Stomach (tissue), 4 donors: ENCODE measurements around the gene C1orf56.

Source experiments
- EP300 ChIP-seq: sonication (generic); formaldehyde crosslinking; IDR thresholded peaks from one replicate; pipeline ENCODE4 v1.6.1; 2017; ENCODE audit warnings: antibody characterized with exemption
- POLR2A ChIP-seq, 4 donors: fragments of 450-650 bp; IDR thresholded peaks; one replicate each; pipeline ENCODE4 v1.6.1; 2016; ENCODE audit warnings: antibody characterized with exemption in 4 of 4, control low read depth in 2 of 4, mild to moderate bottlenecking in 1 of 4, moderate library complexity in 1 of 4
- POLR2AphosphoS5 ChIP-seq, 3 donors: sonication (generic); formaldehyde crosslinking; IDR thresholded peaks; one replicate each; pipeline ENCODE4 v1.6.1; 2016; ENCODE audit warnings: antibody characterized with exemption in 3 of 3
- TF ChIP-seq, protein P1 (sequence below), 7 experiments: fragments of 450-650 bp in 4 of 7; fragments of 200-600 bp in 3 of 7; sonication (generic) in 3 of 7; IDR thresholded peaks; one replicate each; pipeline ENCODE4 v1.5.1; 2016 to 2019; ENCODE audit warnings: antibody characterized with exemption in 7 of 7, control low read depth in 2 of 7, mild to moderate bottlenecking in 1 of 7

DNA sequence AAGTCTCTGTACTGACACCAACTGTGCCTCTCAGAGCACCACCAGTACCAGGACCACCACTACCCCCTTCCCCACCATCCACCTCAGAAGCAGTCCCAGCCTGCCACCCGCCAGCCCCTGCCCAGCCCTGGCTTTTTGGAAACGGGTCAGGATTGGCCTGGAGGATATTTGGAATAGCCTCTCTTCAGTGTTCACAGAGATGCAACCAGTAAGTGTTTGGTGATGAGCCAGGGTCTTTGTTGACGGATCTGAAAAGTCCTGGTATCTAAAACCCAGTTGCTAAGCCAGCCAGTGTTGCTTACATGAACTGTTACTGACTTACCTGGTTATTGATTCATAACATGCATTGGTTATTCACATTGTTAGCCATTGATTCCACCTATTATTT lies 1.1 kb downstream of the C1orf56 start:
- TF ChIP-seq POLR2A (IDR thresholded peaks at IDR 0.05) = no peak
- TF ChIP-seq, protein P1, sequence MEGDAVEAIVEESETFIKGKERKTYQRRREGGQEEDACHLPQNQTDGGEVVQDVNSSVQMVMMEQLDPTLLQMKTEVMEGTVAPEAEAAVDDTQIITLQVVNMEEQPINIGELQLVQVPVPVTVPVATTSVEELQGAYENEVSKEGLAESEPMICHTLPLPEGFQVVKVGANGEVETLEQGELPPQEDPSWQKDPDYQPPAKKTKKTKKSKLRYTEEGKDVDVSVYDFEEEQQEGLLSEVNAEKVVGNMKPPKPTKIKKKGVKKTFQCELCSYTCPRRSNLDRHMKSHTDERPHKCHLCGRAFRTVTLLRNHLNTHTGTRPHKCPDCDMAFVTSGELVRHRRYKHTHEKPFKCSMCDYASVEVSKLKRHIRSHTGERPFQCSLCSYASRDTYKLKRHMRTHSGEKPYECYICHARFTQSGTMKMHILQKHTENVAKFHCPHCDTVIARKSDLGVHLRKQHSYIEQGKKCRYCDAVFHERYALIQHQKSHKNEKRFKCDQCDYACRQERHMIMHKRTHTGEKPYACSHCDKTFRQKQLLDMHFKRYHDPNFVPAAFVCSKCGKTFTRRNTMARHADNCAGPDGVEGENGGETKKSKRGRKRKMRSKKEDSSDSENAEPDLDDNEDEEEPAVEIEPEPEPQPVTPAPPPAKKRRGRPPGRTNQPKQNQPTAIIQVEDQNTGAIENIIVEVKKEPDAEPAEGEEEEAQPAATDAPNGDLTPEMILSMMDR (IDR thresholded peaks at IDR 0.05) = peak in 2 of 7 experiments; percentile 34 to 38
- no peak for TF ChIP-seq EP300
- no peak for TF ChIP-seq POLR2AphosphoS5 (IDR thresholded peaks at IDR 0.05)
